HepG2 (cell line): ENCODE data around the gene C11orf42. TPM values are rescaled to one million over a fixed set of nuclear protein-coding genes. Genes with fewer than 3 reads are reported as not detected.

ENCODE experiments used
- BRD4 ChIP-seq: sonication (generic); formaldehyde crosslinking; IDR thresholded peaks from 2 replicates; pipeline ENCODE4 v1.4.0; 2020; ENCODE audit warnings: missing genetic modification reagents
- CHCHD3 ChIP-seq: sonication (generic); formaldehyde crosslinking; IDR thresholded peaks from 2 replicates; pipeline ENCODE4 v1.8.0; 2022; ENCODE audit warnings: mild to moderate bottlenecking, missing genetic modification reagents, moderate library complexity
- ETV5 ChIP-seq: IDR thresholded peaks from 2 replicates; pipeline ENCODE4 v1.6.1; 2018; ENCODE audit warnings: missing biosample characterization, missing genetic modification reagents, inconsistent platforms, borderline replicate concordance
- ETV6 ChIP-seq: sonication (generic); formaldehyde crosslinking; conservative IDR thresholded peaks from 2 replicates; pipeline ENCODE4 v1.4.0; 2020; ENCODE audit warnings: missing genetic modification reagents
- MEF2D ChIP-seq: sonication (generic); formaldehyde crosslinking; IDR thresholded peaks from 2 replicates; pipeline ENCODE4 v1.5.1; 2020; ENCODE audit warnings: mild to moderate bottlenecking, missing genetic modification reagents
- MTA1 ChIP-seq: sonication (generic); formaldehyde crosslinking; IDR thresholded peaks from 2 replicates; pipeline ENCODE4 v1.4.0; 2020; ENCODE audit warnings: missing genetic modification reagents, mild to moderate bottlenecking, borderline replicate concordance
- NAIF1 ChIP-seq: sonication (generic); formaldehyde crosslinking; IDR thresholded peaks from 2 replicates; pipeline ENCODE4 v1.5.0; 2020; ENCODE audit warnings: mild to moderate bottlenecking, missing genetic modification reagents, borderline replicate concordance
- PHF8 ChIP-seq: sonication (generic); formaldehyde crosslinking; IDR thresholded peaks from 2 replicates; pipeline ENCODE4 v1.5.0; 2020; ENCODE audit warnings: missing genetic modification reagents
- SP140L ChIP-seq: sonication (generic); formaldehyde crosslinking; IDR thresholded peaks from 2 replicates; pipeline ENCODE4 v1.4.0; 2020; ENCODE audit warnings: missing genetic modification reagents, borderline replicate concordance
- ZFP62 ChIP-seq: sonication (generic); formaldehyde crosslinking; IDR thresholded peaks from 2 replicates; pipeline ENCODE4 v1.4.0; 2020; ENCODE audit warnings: missing genetic modification reagents
- ZKSCAN1 ChIP-seq: fragments of 150-350 bp; IDR thresholded peaks from 2 replicates; pipeline ENCODE4 v1.6.1; 2014; ENCODE audit warnings: low read length
- ZNF274 ChIP-seq: sonication (generic); formaldehyde crosslinking; IDR thresholded peaks from 2 replicates; pipeline ENCODE4 v1.5.1; 2020; ENCODE audit warnings: mild to moderate bottlenecking, missing genetic modification reagents
- ZNF567 ChIP-seq: sonication (generic); formaldehyde crosslinking; IDR thresholded peaks from 2 replicates; pipeline ENCODE4 v1.8.1; 2023; ENCODE audit warnings: mild to moderate bottlenecking, missing genetic modification reagents, borderline replicate concordance
- ZNF761 ChIP-seq: sonication (generic); formaldehyde crosslinking; conservative IDR thresholded peaks from 2 replicates; pipeline ENCODE4 v1.4.0; 2020; ENCODE audit warnings: mild to moderate bottlenecking, missing genetic modification reagents
- polyA plus RNA-seq, 8 experiments: library from polyadenylated mRNA; depleted of rRNA in 3 of 8; stranded (reverse) in 7 of 8; unstranded in 1 of 8; fragments of >200 nt; fragmentation: Illumina TruSeq in 4 of 8; extraction: Trizol in 4 of 8; gene quantifications; 2 replicates each; pipeline versions ENCODE4 v1.2.1 to v1.2.3, GENCODE V29; 2011 to 2016; ENCODE audit warnings: low read depth in 4 of 8, missing spikeins in 1 of 8, mixed read lengths in 1 of 8; ENCODE audit not compliant: insufficient read depth in 1 of 8
- total RNA-seq, 5 experiments: library from RNA; depleted of rRNA; stranded (reverse); fragments of >200 nt; fragmentation: Illumina TruSeq; extraction: Trizol; gene quantifications; 2 replicates each; pipeline ENCODE4 v1.2.3, GENCODE V29; 2016; ENCODE audit warnings: low read depth in 1 of 5
- TF ChIP-seq, protein P1 (sequence below): sonication (generic); formaldehyde crosslinking; IDR thresholded peaks from 2 replicates; pipeline ENCODE4 v1.4.0; 2020; ENCODE audit warnings: mild to moderate bottlenecking, missing genetic modification reagents
- TF ChIP-seq, protein P2 (sequence below): sonication (generic); formaldehyde crosslinking; IDR thresholded peaks from 2 replicates; pipeline ENCODE4 v1.5.0; 2020; ENCODE audit warnings: mild to moderate bottlenecking, missing genetic modification reagents, borderline replicate concordance
- TF ChIP-seq, protein P3 (sequence below): sonication (generic); formaldehyde crosslinking; IDR thresholded peaks from 2 replicates; pipeline ENCODE4 v1.4.0; 2020; ENCODE audit warnings: missing genetic modification reagents
- TF ChIP-seq, protein P4 (sequence below): sonication (generic); formaldehyde crosslinking; IDR thresholded peaks from 2 replicates; pipeline ENCODE4 v1.4.0; 2020; ENCODE audit warnings: mild to moderate bottlenecking, missing genetic modification reagents

C11orf42 gene
- total and polyA plus RNA-seq, 2 of the 13 experiments (the other 11 are each of a cell fraction or from before 2014, with no cell fraction given), result not detected

DNA sequence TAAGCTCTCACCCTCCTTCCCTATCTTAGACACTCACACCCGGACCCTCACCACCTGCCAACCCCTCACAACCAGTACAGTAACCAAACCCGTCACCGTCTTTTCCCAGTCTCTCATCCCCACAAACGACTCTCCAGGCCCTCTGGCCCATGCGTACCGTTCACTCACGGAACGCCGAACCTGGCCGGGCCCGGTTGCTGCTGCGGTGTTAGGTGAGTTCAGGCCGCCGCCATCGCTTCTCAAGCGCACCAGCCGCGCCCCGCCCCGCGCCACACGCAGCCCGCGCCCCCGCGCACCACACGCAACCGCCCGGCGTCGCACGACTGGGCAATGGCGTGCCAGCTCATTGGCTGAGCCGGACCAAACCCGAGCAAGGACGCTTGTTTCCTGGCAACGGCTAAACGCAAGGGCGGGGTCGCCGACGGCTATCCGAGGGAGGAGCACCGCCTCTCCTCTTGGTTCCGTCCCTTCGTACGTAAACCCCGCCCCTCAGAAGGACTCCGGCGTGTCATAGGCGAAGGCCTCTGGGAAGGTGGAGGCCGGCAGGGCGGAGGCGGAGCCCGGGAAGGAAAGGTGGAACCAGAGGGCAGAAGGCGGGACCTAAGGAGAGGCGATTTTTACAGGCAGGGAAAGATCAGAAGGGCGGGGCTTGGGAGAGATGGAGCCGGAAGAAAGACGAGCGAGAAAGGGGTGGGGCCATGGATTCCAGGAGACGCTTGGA lies 29.2 kb downstream of the C11orf42 start, which contains the start of gene FHIP1B (continued):
- TF ChIP-seq, protein P1, sequence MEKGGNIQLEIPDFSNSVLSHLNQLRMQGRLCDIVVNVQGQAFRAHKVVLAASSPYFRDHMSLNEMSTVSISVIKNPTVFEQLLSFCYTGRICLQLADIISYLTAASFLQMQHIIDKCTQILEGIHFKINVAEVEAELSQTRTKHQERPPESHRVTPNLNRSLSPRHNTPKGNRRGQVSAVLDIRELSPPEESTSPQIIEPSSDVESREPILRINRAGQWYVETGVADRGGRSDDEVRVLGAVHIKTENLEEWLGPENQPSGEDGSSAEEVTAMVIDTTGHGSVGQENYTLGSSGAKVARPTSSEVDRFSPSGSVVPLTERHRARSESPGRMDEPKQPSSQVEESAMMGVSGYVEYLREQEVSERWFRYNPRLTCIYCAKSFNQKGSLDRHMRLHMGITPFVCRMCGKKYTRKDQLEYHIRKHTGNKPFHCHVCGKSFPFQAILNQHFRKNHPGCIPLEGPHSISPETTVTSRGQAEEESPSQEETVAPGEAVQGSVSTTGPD (CRISPR knock-in tag), result no peak
- TF ChIP-seq ZKSCAN1 (no peak), ZNF761 (CRISPR knock-in tag) (no peak), CHCHD3 (peak; percentile 82; the same call in 1 of the 2 replicates), PHF8 (CRISPR knock-in tag) (peak; percentile 88), ETV6 (CRISPR knock-in tag) (0 out of 2 replicates have a peak, but pooled peaks have one; percentile 48), SP140L (CRISPR knock-in tag) (no peak), BRD4 (CRISPR knock-in tag) (0 out of 2 replicates have a peak, but pooled peaks have one; percentile 53), ETV5 (no peak), MEF2D (CRISPR knock-in tag) (0 out of 2 replicates have a peak, but pooled peaks have one; percentile 2), NAIF1 (CRISPR knock-in tag) (0 out of 2 replicates have a peak, but pooled peaks have one; percentile 23), MTA1 (no peak), ZNF274 (CRISPR knock-in tag) (no peak), ZNF567 (no peak), ZFP62 (CRISPR knock-in tag) (no peak)
- TF ChIP-seq, protein P2, sequence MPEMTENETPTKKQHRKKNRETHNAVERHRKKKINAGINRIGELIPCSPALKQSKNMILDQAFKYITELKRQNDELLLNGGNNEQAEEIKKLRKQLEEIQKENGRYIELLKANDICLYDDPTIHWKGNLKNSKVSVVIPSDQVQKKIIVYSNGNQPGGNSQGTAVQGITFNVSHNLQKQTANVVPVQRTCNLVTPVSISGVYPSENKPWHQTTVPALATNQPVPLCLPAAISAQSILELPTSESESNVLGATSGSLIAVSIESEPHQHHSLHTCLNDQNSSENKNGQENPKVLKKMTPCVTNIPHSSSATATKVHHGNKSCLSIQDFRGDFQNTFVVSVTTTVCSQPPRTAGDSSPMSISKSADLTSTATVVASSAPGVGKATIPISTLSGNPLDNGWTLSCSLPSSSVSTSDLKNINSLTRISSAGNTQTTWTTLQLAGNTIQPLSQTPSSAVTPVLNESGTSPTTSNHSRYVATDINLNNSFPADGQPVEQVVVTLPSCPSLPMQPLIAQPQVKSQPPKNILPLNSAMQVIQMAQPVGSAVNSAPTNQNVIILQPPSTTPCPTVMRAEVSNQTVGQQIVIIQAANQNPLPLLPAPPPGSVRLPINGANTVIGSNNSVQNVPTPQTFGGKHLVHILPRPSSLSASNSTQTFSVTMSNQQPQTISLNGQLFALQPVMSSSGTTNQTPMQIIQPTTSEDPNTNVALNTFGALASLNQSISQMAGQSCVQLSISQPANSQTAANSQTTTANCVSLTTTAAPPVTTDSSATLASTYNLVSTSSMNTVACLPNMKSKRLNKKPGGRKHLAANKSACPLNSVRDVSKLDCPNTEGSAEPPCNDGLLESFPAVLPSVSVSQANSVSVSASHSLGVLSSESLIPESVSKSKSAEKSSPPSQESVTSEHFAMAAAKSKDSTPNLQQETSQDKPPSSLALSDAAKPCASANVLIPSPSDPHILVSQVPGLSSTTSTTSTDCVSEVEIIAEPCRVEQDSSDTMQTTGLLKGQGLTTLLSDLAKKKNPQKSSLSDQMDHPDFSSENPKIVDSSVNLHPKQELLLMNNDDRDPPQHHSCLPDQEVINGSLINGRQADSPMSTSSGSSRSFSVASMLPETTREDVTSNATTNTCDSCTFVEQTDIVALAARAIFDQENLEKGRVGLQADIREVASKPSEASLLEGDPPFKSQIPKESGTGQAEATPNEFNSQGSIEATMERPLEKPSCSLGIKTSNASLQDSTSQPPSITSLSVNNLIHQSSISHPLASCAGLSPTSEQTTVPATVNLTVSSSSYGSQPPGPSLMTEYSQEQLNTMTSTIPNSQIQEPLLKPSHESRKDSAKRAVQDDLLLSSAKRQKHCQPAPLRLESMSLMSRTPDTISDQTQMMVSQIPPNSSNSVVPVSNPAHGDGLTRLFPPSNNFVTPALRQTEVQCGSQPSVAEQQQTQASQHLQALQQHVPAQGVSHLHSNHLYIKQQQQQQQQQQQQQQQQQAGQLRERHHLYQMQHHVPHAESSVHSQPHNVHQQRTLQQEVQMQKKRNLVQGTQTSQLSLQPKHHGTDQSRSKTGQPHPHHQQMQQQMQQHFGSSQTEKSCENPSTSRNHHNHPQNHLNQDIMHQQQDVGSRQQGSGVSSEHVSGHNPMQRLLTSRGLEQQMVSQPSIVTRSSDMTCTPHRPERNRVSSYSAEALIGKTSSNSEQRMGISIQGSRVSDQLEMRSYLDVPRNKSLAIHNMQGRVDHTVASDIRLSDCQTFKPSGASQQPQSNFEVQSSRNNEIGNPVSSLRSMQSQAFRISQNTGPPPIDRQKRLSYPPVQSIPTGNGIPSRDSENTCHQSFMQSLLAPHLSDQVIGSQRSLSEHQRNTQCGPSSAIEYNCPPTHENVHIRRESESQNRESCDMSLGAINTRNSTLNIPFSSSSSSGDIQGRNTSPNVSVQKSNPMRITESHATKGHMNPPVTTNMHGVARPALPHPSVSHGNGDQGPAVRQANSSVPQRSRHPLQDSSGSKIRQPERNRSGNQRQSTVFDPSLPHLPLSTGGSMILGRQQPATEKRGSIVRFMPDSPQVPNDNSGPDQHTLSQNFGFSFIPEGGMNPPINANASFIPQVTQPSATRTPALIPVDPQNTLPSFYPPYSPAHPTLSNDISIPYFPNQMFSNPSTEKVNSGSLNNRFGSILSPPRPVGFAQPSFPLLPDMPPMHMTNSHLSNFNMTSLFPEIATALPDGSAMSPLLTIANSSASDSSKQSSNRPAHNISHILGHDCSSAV (CRISPR knock-in tag), result no peak
- TF ChIP-seq, protein P3, sequence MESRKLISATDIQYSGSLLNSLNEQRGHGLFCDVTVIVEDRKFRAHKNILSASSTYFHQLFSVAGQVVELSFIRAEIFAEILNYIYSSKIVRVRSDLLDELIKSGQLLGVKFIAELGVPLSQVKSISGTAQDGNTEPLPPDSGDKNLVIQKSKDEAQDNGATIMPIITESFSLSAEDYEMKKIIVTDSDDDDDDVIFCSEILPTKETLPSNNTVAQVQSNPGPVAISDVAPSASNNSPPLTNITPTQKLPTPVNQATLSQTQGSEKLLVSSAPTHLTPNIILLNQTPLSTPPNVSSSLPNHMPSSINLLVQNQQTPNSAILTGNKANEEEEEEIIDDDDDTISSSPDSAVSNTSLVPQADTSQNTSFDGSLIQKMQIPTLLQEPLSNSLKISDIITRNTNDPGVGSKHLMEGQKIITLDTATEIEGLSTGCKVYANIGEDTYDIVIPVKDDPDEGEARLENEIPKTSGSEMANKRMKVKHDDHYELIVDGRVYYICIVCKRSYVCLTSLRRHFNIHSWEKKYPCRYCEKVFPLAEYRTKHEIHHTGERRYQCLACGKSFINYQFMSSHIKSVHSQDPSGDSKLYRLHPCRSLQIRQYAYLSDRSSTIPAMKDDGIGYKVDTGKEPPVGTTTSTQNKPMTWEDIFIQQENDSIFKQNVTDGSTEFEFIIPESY (CRISPR knock-in tag), result no peak
- TF ChIP-seq, protein P4, sequence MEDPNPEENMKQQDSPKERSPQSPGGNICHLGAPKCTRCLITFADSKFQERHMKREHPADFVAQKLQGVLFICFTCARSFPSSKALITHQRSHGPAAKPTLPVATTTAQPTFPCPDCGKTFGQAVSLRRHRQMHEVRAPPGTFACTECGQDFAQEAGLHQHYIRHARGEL (CRISPR knock-in tag), result no peak
